Hematopoietic multipotent progenitor cell treated with erythropoietin and hydrocortisone succinate and interleukin-3 and kit ligand, for 17 days (in vitro differentiated cells): ENCODE measurements around the gene MUS81.
"Not testable (repeated sequence)": the region's sequence is repeated elsewhere in the genome, so short reads cannot be mapped to it uniquely, and the experiment has no call there.

Source experiments
- DNase-seq: peaks from one replicate; pipeline ENCODE4 v3.0.0-alpha.2; 2015; ENCODE audit warnings: low spot score

The MUS81 gene

GRCh38 chr11:65873318-65874156, 13.3 kb downstream of the MUS81 start:
- peak; percentile 95 for DNase-seq

- DNase-seq, result no peak
Measured at GRCh38 chr11:65879617-65880016, 19.4 kb downstream of the MUS81 start, which contains the start of gene CTSW. CTSW (plus strand) TSS chr11:65879837; CDS start chr11:65879855, 18 bp downstream.

- DNase-seq, result no peak
Measured at GRCh38 chr11:65880027-65880426, 19.8 kb downstream of the MUS81 start.

- DNase-seq, result no peak
Measured at GRCh38 chr11:65880844-65881421, 20.7 kb downstream of the MUS81 start.

GRCh38 chr11:65882120-65883057, 22.2 kb downstream of the MUS81 start:
- DNase-seq, result no peak

- DNase-seq, result no peak
Measured at GRCh38 chr11:65883058-65883761, 23.0 kb downstream of the MUS81 start.

GRCh38 chr11:65883786-65884715, 23.8 kb downstream of the MUS81 start:
- no peak for DNase-seq

- DNase-seq, result peak; percentile 88
Measured at GRCh38 chr11:65884716-65885092, 24.5 kb downstream of the MUS81 start.

- no peak for DNase-seq
Measured at GRCh38 chr11:65885231-65885630, 25.0 kb downstream of the MUS81 start.

- DNase-seq, result no peak
Measured at GRCh38 chr11:65885808-65886536, 25.7 kb downstream of the MUS81 start.

- DNase-seq, result no peak
Measured at GRCh38 chr11:65886826-65887722, 26.8 kb downstream of the MUS81 start.

- no peak for DNase-seq
Measured at GRCh38 chr11:65887723-65888162, 27.5 kb downstream of the MUS81 start.

- peak; percentile 95 for DNase-seq
Measured at GRCh38 chr11:65888163-65888814, 28.1 kb downstream of the MUS81 start, which contains the start of gene FIBP. FIBP (minus strand) TSS chr11:65888471; CDS start chr11:65888418, 53 bp downstream.

- DNase-seq, result peak; percentile 97
Measured at GRCh38 chr11:65890324-65891218, 30.3 kb downstream of the MUS81 start, which contains the start of gene CCDC85B. CCDC85B (plus strand) TSS chr11:65890673; CDS start chr11:65890784, 111 bp downstream.

- no peak for DNase-seq
Measured at GRCh38 chr11:65891219-65892136, 31.2 kb downstream of the MUS81 start.

GRCh38 chr11:65892137-65892540, 31.9 kb downstream of the MUS81 start:
- DNase-seq, result not testable (repeated sequence)
